ENCODE measurements around the gene C3orf22.

The C3orf22 gene

GRCh38 chr3:126556637-126557414, 1.9 kb downstream of the C3orf22 start:
- ChIA-PET CTCF (no interaction called here), POLR2A (no interaction called here)
- H3K4me3 ChIP-seq (ENCODE audit: low read depth, low read length): no peak overlapping the region
- no peaks in the 10 kb centered on the region for H3K4me1 ChIP-seq (ENCODE audit: control insufficient read depth, insufficient read depth, low read length)
- H3K9me3 ChIP-seq (ENCODE audit: control insufficient read depth, insufficient read depth, low read depth, low read length): no peaks in the 10 kb centered on the region
- no peak for TF ChIP-seq ZNF433 (tag by site-specific recombination; IDR thresholded peaks at IDR 0.05; ENCODE audit: low read depth)
- no peak for TF ChIP-seq ZNF747 (tag by site-specific recombination; IDR thresholded peaks at IDR 0.05)
- TF ChIP-seq ZNF692 (tag by site-specific recombination; IDR thresholded peaks at IDR 0.05): no peak
- TF ChIP-seq KLF9 (tag by site-specific recombination; IDR thresholded peaks at IDR 0.05; ENCODE audit: low read depth): no peak
- no peak for TF ChIP-seq ZNF133 (tag by site-specific recombination; IDR thresholded peaks at IDR 0.05)
- no peak for TF ChIP-seq ZNF639 (tag by site-specific recombination; IDR thresholded peaks at IDR 0.05)
- TF ChIP-seq REPIN1 (tag by site-specific recombination; IDR thresholded peaks at IDR 0.05; ENCODE audit: low read depth): no peak
- no peaks in the 10 kb centered on the region for H3K36me3 ChIP-seq (ENCODE audit: control insufficient read depth in 2 of 2, insufficient read depth in 1 of 2, low read length in 2 of 2)
- no peak overlapping the region for H3K27ac ChIP-seq (ENCODE audit: extremely low read depth, low read depth, low read length)

DNA sequence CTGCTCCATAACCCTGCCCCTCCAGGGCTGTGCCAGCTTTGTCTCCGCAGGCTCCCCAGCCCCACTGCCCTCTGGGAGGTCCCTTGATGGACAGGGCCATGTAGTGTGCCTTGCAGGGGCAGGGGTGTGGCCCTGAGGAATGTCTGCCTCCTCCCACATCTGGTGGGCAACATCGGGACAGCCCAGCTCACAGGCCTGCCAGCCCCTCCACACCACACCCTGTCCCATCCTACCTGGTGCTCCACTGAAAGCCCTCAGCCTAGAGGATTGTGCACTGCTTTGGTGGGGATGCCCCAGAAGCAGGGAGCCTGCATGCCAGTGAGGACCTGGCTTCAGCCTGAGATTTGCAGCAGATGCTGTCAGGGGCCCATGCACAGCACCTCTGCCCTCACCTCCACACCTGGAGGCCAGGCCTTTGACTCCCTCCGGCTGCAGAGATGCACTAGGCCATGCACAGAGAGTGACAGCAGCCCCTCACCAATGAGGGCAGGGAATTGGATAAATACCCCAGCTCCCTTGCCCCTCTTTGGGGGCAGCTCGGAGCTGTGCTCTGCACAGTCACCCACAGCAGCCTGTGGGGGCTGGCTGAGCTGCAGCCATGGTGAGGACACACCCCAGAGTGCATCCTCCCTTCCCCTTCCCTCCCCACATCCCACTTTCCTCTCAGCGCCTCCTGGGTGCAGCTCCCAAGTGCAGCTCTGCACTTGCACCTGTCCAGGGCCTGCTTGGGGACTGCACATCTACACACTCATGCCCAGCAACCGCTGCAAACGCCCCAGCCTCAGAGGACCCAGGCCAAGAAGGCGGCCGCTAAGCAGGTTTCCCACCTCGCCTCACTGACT, 2.7 kb downstream of the C3orf22 start:
- H3K36me3 ChIP-seq (ENCODE audit: control insufficient read depth in 2 of 2, insufficient read depth in 1 of 2, low read length in 2 of 2): no peaks in the 10 kb centered on the region
- H3K4me1 ChIP-seq (ENCODE audit: control insufficient read depth, insufficient read depth, low read length): no peaks in the 10 kb centered on the region
- ChIA-PET POLR2A (no interaction called here), CTCF (no interaction called here)
- no peak overlapping the region for H3K27ac ChIP-seq (ENCODE audit: extremely low read depth, low read depth, low read length)
- no peak overlapping the region for H3K4me3 ChIP-seq (ENCODE audit: low read depth, low read length)
- no peak for TF ChIP-seq ZNF292 (tag by site-specific recombination; IDR thresholded peaks at IDR 0.05; ENCODE audit: borderline replicate concordance, low read depth)
- TF ChIP-seq, protein P1, sequence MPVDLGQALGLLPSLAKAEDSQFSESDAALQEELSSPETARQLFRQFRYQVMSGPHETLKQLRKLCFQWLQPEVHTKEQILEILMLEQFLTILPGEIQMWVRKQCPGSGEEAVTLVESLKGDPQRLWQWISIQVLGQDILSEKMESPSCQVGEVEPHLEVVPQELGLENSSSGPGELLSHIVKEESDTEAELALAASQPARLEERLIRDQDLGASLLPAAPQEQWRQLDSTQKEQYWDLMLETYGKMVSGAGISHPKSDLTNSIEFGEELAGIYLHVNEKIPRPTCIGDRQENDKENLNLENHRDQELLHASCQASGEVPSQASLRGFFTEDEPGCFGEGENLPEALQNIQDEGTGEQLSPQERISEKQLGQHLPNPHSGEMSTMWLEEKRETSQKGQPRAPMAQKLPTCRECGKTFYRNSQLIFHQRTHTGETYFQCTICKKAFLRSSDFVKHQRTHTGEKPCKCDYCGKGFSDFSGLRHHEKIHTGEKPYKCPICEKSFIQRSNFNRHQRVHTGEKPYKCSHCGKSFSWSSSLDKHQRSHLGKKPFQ (tag by site-specific recombination; IDR thresholded peaks at IDR 0.05): no peak
- TF ChIP-seq BCL6B (tag by site-specific recombination; IDR thresholded peaks at IDR 0.05): no peak
- no peaks in the 10 kb centered on the region for H3K9me3 ChIP-seq (ENCODE audit: control insufficient read depth, insufficient read depth, low read depth, low read length)

GRCh38 chr3:126554560-126555525, 3.9 kb downstream of the C3orf22 start:
- H3K27ac ChIP-seq (ENCODE audit: extremely low read depth, low read depth, low read length): no peak overlapping the region
- H3K36me3 ChIP-seq (ENCODE audit: control insufficient read depth in 2 of 2, insufficient read depth in 1 of 2, low read length in 2 of 2): no peaks in the 10 kb centered on the region
- H3K9me3 ChIP-seq (ENCODE audit: control insufficient read depth, insufficient read depth, low read depth, low read length): no peaks in the 10 kb centered on the region
- H3K4me1 ChIP-seq (ENCODE audit: control insufficient read depth, insufficient read depth, low read length): no peaks in the 10 kb centered on the region
- ChIA-PET POLR2A (no interaction called here), CTCF (no interaction called here)
- H3K4me3 ChIP-seq (ENCODE audit: low read depth, low read length): no peak overlapping the region
- no peak for TF ChIP-seq ELK4 (IDR thresholded peaks at IDR 0.05; ENCODE audit: borderline replicate concordance, low read depth, low read length)
- TF ChIP-seq, protein P2, sequence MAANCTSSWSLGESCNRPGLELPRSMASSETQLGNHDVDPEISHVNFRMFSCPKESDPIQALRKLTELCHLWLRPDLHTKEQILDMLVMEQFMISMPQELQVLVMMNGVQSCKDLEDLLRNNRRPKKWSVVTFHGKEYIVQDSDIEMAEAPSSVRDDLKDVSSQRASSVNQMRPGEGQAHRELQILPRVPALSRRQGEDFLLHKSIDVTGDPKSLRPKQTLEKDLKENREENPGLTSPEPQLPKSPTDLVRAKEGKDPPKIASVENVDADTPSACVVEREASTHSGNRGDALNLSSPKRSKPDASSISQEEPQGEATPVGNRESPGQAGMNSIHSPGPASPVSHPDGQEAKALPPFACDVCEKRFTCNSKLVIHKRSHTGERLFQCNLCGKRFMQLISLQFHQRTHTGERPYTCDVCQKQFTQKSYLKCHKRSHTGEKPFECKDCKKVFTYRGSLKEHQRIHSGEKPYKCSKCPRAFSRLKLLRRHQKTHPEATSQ (tag by site-specific recombination; IDR thresholded peaks at IDR 0.05): no peak
- no peak for TF ChIP-seq ZNF501 (tag by site-specific recombination; IDR thresholded peaks at IDR 0.05)
- no peak for TF ChIP-seq SETDB1 (IDR thresholded peaks at IDR 0.05; ENCODE audit: insufficient read length, low read length)
- no peak for TF ChIP-seq ZNF596 (tag by site-specific recombination; IDR thresholded peaks at IDR 0.05)
- TF ChIP-seq, protein P3, sequence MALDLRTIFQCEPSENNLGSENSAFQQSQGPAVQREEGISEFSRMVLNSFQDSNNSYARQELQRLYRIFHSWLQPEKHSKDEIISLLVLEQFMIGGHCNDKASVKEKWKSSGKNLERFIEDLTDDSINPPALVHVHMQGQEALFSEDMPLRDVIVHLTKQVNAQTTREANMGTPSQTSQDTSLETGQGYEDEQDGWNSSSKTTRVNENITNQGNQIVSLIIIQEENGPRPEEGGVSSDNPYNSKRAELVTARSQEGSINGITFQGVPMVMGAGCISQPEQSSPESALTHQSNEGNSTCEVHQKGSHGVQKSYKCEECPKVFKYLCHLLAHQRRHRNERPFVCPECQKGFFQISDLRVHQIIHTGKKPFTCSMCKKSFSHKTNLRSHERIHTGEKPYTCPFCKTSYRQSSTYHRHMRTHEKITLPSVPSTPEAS (tag by site-specific recombination; IDR thresholded peaks at IDR 0.05): no peak
